ENCODE results near the gene CCDC32. TPM values are rescaled to one million over a fixed set of nuclear protein-coding genes. Genes with fewer than 3 reads are reported as not detected.

CCDC32 gene
- total RNA-seq, 1 donor: 20.7 TPM

- no peak overlapping the region for H3K4me3 ChIP-seq (ENCODE audit: low read depth, low read length)
- no peak for DNase-seq (ENCODE audit: low read depth)
- TF ChIP-seq, protein P1, sequence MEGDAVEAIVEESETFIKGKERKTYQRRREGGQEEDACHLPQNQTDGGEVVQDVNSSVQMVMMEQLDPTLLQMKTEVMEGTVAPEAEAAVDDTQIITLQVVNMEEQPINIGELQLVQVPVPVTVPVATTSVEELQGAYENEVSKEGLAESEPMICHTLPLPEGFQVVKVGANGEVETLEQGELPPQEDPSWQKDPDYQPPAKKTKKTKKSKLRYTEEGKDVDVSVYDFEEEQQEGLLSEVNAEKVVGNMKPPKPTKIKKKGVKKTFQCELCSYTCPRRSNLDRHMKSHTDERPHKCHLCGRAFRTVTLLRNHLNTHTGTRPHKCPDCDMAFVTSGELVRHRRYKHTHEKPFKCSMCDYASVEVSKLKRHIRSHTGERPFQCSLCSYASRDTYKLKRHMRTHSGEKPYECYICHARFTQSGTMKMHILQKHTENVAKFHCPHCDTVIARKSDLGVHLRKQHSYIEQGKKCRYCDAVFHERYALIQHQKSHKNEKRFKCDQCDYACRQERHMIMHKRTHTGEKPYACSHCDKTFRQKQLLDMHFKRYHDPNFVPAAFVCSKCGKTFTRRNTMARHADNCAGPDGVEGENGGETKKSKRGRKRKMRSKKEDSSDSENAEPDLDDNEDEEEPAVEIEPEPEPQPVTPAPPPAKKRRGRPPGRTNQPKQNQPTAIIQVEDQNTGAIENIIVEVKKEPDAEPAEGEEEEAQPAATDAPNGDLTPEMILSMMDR (IDR thresholded peaks at IDR 0.05; ENCODE audit: insufficient read depth, low read depth, low read length): no peak
These were observed 10.7 kb downstream of the CCDC32 start for GRCh38 chr15:40554161-40554525.

- H3K4me3 ChIP-seq (ENCODE audit: low read depth, low read length): no peak overlapping the region
- TF ChIP-seq, protein P1 (IDR thresholded peaks at IDR 0.05; ENCODE audit: insufficient read depth, low read depth, low read length): no peak
- no peak for DNase-seq (ENCODE audit: low read depth)
These were observed 14.4 kb downstream of the CCDC32 start for GRCh38 chr15:40550341-40551037.

- TF ChIP-seq, protein P1 (IDR thresholded peaks at IDR 0.05; ENCODE audit: insufficient read depth, low read depth, low read length): no peak
- no peak for DNase-seq (ENCODE audit: low read depth)
- no peak overlapping the region for H3K4me3 ChIP-seq (ENCODE audit: low read depth, low read length)
These were observed 14.9 kb downstream of the CCDC32 start for GRCh38 chr15:40549894-40550293.

DNA sequence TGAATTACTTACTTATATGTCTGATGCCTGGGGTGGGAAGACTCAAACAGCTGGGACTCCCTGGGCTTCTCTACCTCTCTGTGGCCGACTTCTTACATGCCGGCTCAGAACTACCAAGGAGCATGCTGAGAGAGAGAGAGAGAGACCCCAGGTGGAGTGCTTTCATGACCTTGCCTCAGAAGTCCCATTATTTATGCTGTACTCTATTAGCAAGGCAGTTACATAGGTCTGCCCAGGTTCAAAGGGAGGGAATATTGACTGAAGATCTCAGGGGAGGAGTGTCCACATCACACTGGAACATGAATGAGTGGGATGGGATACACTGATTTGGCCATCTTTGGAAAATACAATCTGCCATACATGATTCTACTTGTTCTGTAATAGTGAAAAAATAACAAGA is 16.2 kb downstream of the CCDC32 start:
- no peak for DNase-seq (ENCODE audit: low read depth)
- TF ChIP-seq, protein P1 (IDR thresholded peaks at IDR 0.05; ENCODE audit: insufficient read depth, low read depth, low read length): no peak
- no peak overlapping the region for H3K4me3 ChIP-seq (ENCODE audit: low read depth, low read length)

- TF ChIP-seq, protein P1 (IDR thresholded peaks at IDR 0.05; ENCODE audit: insufficient read depth, low read depth, low read length): no peak
- DNase-seq (ENCODE audit: low read depth): no peak
- no peak overlapping the region for H3K4me3 ChIP-seq (ENCODE audit: low read depth, low read length)
These were observed 19.4 kb downstream of the CCDC32 start for GRCh38 chr15:40545457-40545856.

- H3K4me3 ChIP-seq (ENCODE audit: low read depth, low read length): no peak overlapping the region
- DNase-seq (ENCODE audit: low read depth): no peak
- TF ChIP-seq, protein P1 (IDR thresholded peaks at IDR 0.05; ENCODE audit: insufficient read depth, low read depth, low read length): no peak
These were observed 21.1 kb downstream of the CCDC32 start for GRCh38 chr15:40543631-40544294.
